A549 (cell line): ENCODE results near the gene KRI1. TPM values are rescaled to one million over a fixed set of nuclear protein-coding genes. Genes with fewer than 3 reads are reported as not detected.

Experiments
- ATAC-seq, 2 experiments: fragments of 200-7000 bp in 1 of 2; fragments of >200 bp in 1 of 2; cut with Nextera tagmentation in 1 of 2; cut with Tn5 transposase in 1 of 2; 3 replicates each; pipeline versions ENCODE4 v1.8.0 to v1.9.1; 2018 to 2020; ENCODE audit warnings: mild to moderate bottlenecking in 1 of 2, moderate library complexity in 1 of 2
- CTCF ChIA-PET: fragments of 300-600 bp; sonication (Branson Sonifier 250); formaldehyde crosslinking; extraction: SDS; loops from one replicate; lab custom pipeline; 2021; ENCODE audit warnings: antibody characterized with exemption, inconsistent platforms; lab: Yijun Ruan, JAX
- POLR2A ChIA-PET: fragments of 350-600 bp; formaldehyde crosslinking; extraction: SDS; loops from one replicate; lab custom pipeline; 2021; ENCODE audit warnings: antibody characterized with exemption, inconsistent platforms; lab: Yijun Ruan, JAX
- DNase-seq, 2 experiments: peaks; one replicate each; pipeline versions ENCODE4 v3.0.0 to v3.0.0-alpha.2; 2011 to 2016; ENCODE audit warnings: low read depth in 1 of 2, low spot score in 1 of 2
- FAIRE-seq: peaks from 2 replicates; lab custom pipeline; 2011; peaks lifted over from hg19 to GRCh38; lab: Jason Lieb, UNC
- H3K27ac ChIP-seq, 2 experiments: fragments of >200 bp; sonication (Bioruptor Twin); formaldehyde crosslinking; 3 replicates each; pipeline ENCODE4 v1.5.1; 2016 to 2017
- H3K4me1 ChIP-seq: fragments of >200 bp; sonication (Bioruptor Twin); formaldehyde crosslinking; 3 replicates; pipeline ENCODE4 v1.6.1; 2016
- H3K4me2 ChIP-seq: fragments of >200 bp; sonication (Bioruptor Twin); formaldehyde crosslinking; 3 replicates; pipeline ENCODE4 v1.6.1; 2016
- H3K4me3 ChIP-seq: fragments of >200 bp; sonication (Bioruptor Twin); formaldehyde crosslinking; 3 replicates; pipeline ENCODE4 v1.5.1; 2016
- H3K9me3 ChIP-seq: fragments of >200 bp; sonication (Bioruptor Twin); formaldehyde crosslinking; 3 replicates; pipeline ENCODE4 v1.6.1; 2016
- CEBPB ChIP-seq, 2 experiments: fragments of >200 bp in 1 of 2; sonication (Bioruptor Twin) in 1 of 2; formaldehyde crosslinking in 1 of 2; IDR thresholded peaks; 2 replicates each; pipeline ENCODE4 v1.6.1; 2012 to 2016
- ELK1 ChIP-seq: fragments of 150-350 bp; IDR thresholded peaks from 2 replicates; pipeline ENCODE4 v1.6.1; 2014; ENCODE audit warnings: low read depth, mild to moderate bottlenecking, low read length
- EP300 ChIP-seq, 2 experiments: fragments of >200 bp; sonication (Bioruptor Twin); formaldehyde crosslinking; IDR thresholded peaks; 2 replicates in 1 of 2; 3 replicates in 1 of 2; pipeline ENCODE4 v1.6.1; 2016 to 2017
- ESRRA ChIP-seq: fragments of 150-350 bp; IDR thresholded peaks from 2 replicates; pipeline ENCODE4 v1.6.1; 2014; ENCODE audit warnings: mild to moderate bottlenecking, low read length, borderline replicate concordance
- FOSL2 ChIP-seq, 2 experiments: fragments of 450-650 bp in 1 of 2; fragments of >200 bp in 1 of 2; sonication (Bioruptor Twin) in 1 of 2; formaldehyde crosslinking; IDR thresholded peaks; 2 replicates each; pipeline versions ENCODE4 v1.5.0 to v1.6.1; 2016 to 2020; ENCODE audit warnings: mild to moderate bottlenecking in 1 of 2, moderate library complexity in 1 of 2
- FOXS1 ChIP-seq: fragments of 250-450 bp; sonication (Bioruptor Pico); IDR thresholded peaks from 2 replicates; pipeline ENCODE4 v1.5.0; 2020; ENCODE audit warnings: mild to moderate bottlenecking, moderate library complexity
- GATA3 ChIP-seq: IDR thresholded peaks from 2 replicates; pipeline ENCODE4 v1.6.1; 2012; ENCODE audit warnings: borderline replicate concordance
- HES2 ChIP-seq: fragments of >200 bp; sonication (Bioruptor Twin); formaldehyde crosslinking; IDR thresholded peaks from 2 replicates; pipeline ENCODE4 v1.6.1; 2016
- HOXA7 ChIP-seq: fragments of 250-450 bp; sonication (Bioruptor Pico); IDR thresholded peaks from 2 replicates; pipeline ENCODE4 v1.5.0; 2020; ENCODE audit warnings: mild to moderate bottlenecking, moderate library complexity
- HOXB13 ChIP-seq: fragments of 250-450 bp; sonication (Bioruptor Pico); IDR thresholded peaks from 2 replicates; pipeline ENCODE4 v1.5.0; 2020; ENCODE audit warnings: low read depth, mild to moderate bottlenecking, moderate library complexity
- JUN ChIP-seq, 2 experiments: fragments of >200 bp; sonication (Bioruptor Twin); formaldehyde crosslinking; IDR thresholded peaks; 2 replicates in 1 of 2; 3 replicates in 1 of 2; pipeline ENCODE4 v1.6.1; 2016 to 2017
- JUNB ChIP-seq: fragments of >200 bp; sonication (Bioruptor Twin); formaldehyde crosslinking; IDR thresholded peaks from 2 replicates; pipeline ENCODE4 v1.6.1; 2016
- MAFK ChIP-seq: fragments of 450-650 bp; IDR thresholded peaks from 2 replicates; pipeline ENCODE4 v1.6.1; 2014; ENCODE audit not compliant: partially characterized antibody
- MAX ChIP-seq: IDR thresholded peaks from 2 replicates; pipeline ENCODE4 v1.6.1; 2012
- MYC ChIP-seq: IDR thresholded peaks from 2 replicates; pipeline ENCODE4 v1.6.1; 2012; ENCODE audit warnings: mild to moderate bottlenecking, inconsistent platforms, low read length, improper control_type of control experiment, borderline replicate concordance
- NPAS2 ChIP-seq: fragments of 250-450 bp; sonication (Bioruptor Pico); IDR thresholded peaks from 2 replicates; pipeline ENCODE4 v1.8.0; 2022; ENCODE audit warnings: mild to moderate bottlenecking, moderate library complexity, borderline replicate concordance
- NR3C1 ChIP-seq: fragments of >200 bp; sonication (Bioruptor Twin); formaldehyde crosslinking; IDR thresholded peaks from 3 replicates; pipeline ENCODE4 v1.6.1; 2017
- PBX3 ChIP-seq: IDR thresholded peaks from 2 replicates; pipeline ENCODE4 v1.6.1; 2012
- PHF8 ChIP-seq: fragments of 200-600 bp; sonication (generic); IDR thresholded peaks from 2 replicates; pipeline ENCODE4 v1.6.1; 2016; ENCODE audit warnings: low read depth, mild to moderate bottlenecking, antibody characterized with exemption, moderate library complexity, borderline replicate concordance
- POLR2AphosphoS2 ChIP-seq: conservative IDR thresholded peaks from 2 replicates; pipeline ENCODE4 v1.6.1; 2012; ENCODE audit warnings: low read length, improper control_type of control experiment, inconsistent platforms
- REST ChIP-seq: fragments of 200-600 bp; sonication (generic); IDR thresholded peaks from 2 replicates; pipeline ENCODE4 v1.6.1; 2016; ENCODE audit warnings: antibody characterized with exemption, mild to moderate bottlenecking, moderate library complexity
- RNF2 ChIP-seq: fragments of 200-600 bp; sonication (generic); IDR thresholded peaks from 2 replicates; pipeline ENCODE4 v1.6.1; 2016; ENCODE audit warnings: low read depth, mild to moderate bottlenecking, antibody characterized with exemption, moderate library complexity, borderline replicate concordance
- TFCP2L1 ChIP-seq: fragments of 250-450 bp; sonication (Bioruptor Pico); IDR thresholded peaks from 2 replicates; pipeline ENCODE4 v1.5.0; 2021; ENCODE audit warnings: mild to moderate bottlenecking
- TP53 ChIP-seq: fragments of 250-450 bp; sonication (Bioruptor Pico); IDR thresholded peaks from 2 replicates; pipeline ENCODE4 v1.5.0; 2021; ENCODE audit warnings: mild to moderate bottlenecking, moderate library complexity
- ZC3H11A ChIP-seq: fragments of 450-650 bp; IDR thresholded peaks from 2 replicates; pipeline ENCODE4 v1.6.1; 2014; ENCODE audit warnings: antibody characterized with exemption, mild to moderate bottlenecking
- ZFP36 ChIP-seq: fragments of 450-650 bp; IDR thresholded peaks from 2 replicates; pipeline ENCODE4 v1.6.1; 2014; ENCODE audit warnings: borderline replicate concordance; ENCODE audit not compliant: partially characterized antibody
- ZNF302 ChIP-seq: fragments of 250-450 bp; sonication (Bioruptor Pico); IDR thresholded peaks from 2 replicates; pipeline ENCODE4 v1.9.0; 2021; ENCODE audit warnings: inconsistent platforms, mild to moderate bottlenecking, moderate library complexity
- ZSCAN20 ChIP-seq: fragments of 250-450 bp; sonication (Bioruptor Pico); IDR thresholded peaks from 2 replicates; pipeline ENCODE4 v1.8.0; 2022; ENCODE audit warnings: mild to moderate bottlenecking, moderate library complexity
- WGBS: methylation state at CpG from one replicate; pipeline ENCODE4 v1.1.6; 2017; ENCODE audit errors: missing lambda C conversion rate; 5-methylcytosine and 5-hydroxymethylcytosine counted together
- polyA plus RNA-seq, 4 experiments: library from polyadenylated mRNA; depleted of rRNA in 3 of 4; stranded (reverse); fragments of >200 nt; fragmentation: RNase III in 1 of 4; extraction: RNeasy Plus Mini Kit Qiagen cat#74134 plus additional on column Dnase treatment in 1 of 4; gene quantifications; 2 replicates in 3 of 4; 3 replicates in 1 of 4; pipeline ENCODE4 v1.2.3, GENCODE V29; 2011 to 2017

The KRI1 gene
- polyA plus RNA-seq, 2 of the 4 experiments (the other 2 are of a cell fraction) = 21.6 to 25.6 TPM

GRCh38 chr19:10508707-10509106, 57.1 kb downstream of the KRI1 start:
- Histone ChIP-seq H3K4me2 (no peak overlapping the region), H3K9me3 (no peaks in the 10 kb centered on the region), H3K4me3 (no peak overlapping the region), H3K27ac (no peak overlapping the region), H3K4me1 (peaks cover 11% of the 10 kb centered on the region; the same call in 2 of the 3 replicates)
- WGBS = 66% methylated on average over 3 of the region's 3 CpGs
- POLR2A ChIA-PET = interaction anchor here (0.6 kb wide), 1 partner anchor 15 kb away, joined by 6 read pairs; no protein-coding TSS in a partner anchor
- ATAC-seq = no peak
- DNase-seq = no peak
- no peak for TF ChIP-seq TP53 (CRISPR knock-in tag)
- no peak for TF ChIP-seq MAX
- TF ChIP-seq ZC3H11A = no peak
- no peak for TF ChIP-seq CEBPB (IDR thresholded peaks at IDR 0.05)
- TF ChIP-seq RNF2 = no peak
- TF ChIP-seq MAFK = no peak
- no peak for TF ChIP-seq FOXS1 (CRISPR knock-in tag)
- no peak for TF ChIP-seq ELK1
- TF ChIP-seq TFCP2L1 = no peak
- no peak for TF ChIP-seq ZSCAN20 (CRISPR knock-in tag)
- TF ChIP-seq FOSL2 (IDR thresholded peaks at IDR 0.05) = no peak
- TF ChIP-seq FOSL2 (CRISPR knock-in tag; IDR thresholded peaks at IDR 0.05) = no peak
- TF ChIP-seq HES2 = no peak
- no peak for TF ChIP-seq NR3C1
- CTCF ChIA-PET = interaction anchor here (0.6 to 2.6 kb wide), 8 partner anchors 7 to 191 kb away, joined by 3 to 11 read pairs (median 4); partner anchors contain the start of gene QTRT1
- no peak for FAIRE-seq

- Histone ChIP-seq H3K4me1 (peaks cover 17% of the 10 kb centered on the region; the same call in 2 of the 3 replicates), H3K4me2 (no peak overlapping the region), H3K4me3 (no peak overlapping the region), H3K27ac (no peak overlapping the region), H3K9me3 (no peaks in the 10 kb centered on the region)
- TF ChIP-seq ZFP36 (no peak), EP300 (IDR thresholded peaks at IDR 0.05) (no peak), NPAS2 (CRISPR knock-in tag) (no peak), JUN (IDR thresholded peaks at IDR 0.05) (no peak), RNF2 (no peak), HOXA7 (no peak), ESRRA (no peak), REST (no peak), MYC (no peak), HOXB13 (CRISPR knock-in tag) (no peak), PHF8 (no peak), JUNB (no peak), PBX3 (no peak), POLR2AphosphoS2 (no peak), GATA3 (no peak), ZNF302 (CRISPR knock-in tag) (no peak)
- ChIA-PET POLR2A (interaction anchor here (0.6 kb wide), 1 partner anchor 15 kb away, joined by 6 read pairs; no protein-coding TSS in a partner anchor), CTCF (interaction anchor here (0.6 to 2.4 kb wide), 6 partner anchors 9 to 65 kb away, joined by 3 to 9 read pairs (median 5); partner anchors contain the start of gene KRI1)
- DNase-seq = no peak
- no peak for FAIRE-seq
- WGBS = 91% methylated on average over 14 of the region's 16 CpGs
- ATAC-seq = no peak
These were observed 57.8 kb downstream of the KRI1 start for GRCh38 chr19:10508036-10508435.
